ENCODE measurements around the gene SOX6. TPM values are rescaled to one million over a fixed set of nuclear protein-coding genes. Genes with fewer than 3 reads are reported as not detected.

SOX6 gene
- total RNA-seq, 1 experiment from 2014 or later, result 18.4 TPM

DNA sequence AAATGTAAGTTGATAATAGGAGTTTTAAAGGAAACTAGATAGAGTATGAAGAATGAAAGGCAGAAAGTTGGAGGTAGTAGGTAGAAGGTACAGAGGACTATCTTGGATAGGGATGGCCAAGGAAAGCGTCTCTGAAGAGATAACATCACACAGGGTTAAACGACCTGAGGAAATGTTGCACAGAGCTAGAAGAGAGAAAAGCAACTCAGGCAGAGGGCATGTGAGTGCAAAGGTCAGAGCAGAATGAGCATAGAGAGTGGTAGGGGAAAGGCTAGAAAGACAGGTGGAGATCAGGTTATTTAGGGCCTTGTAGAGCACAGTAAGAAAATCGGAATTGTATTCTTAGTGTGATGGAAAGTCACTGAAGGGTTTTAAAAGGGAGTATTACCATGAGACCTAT lies 232.0 kb downstream of the SOX6 start:
- DNase-seq, result no peak
- no TSS peak for BruUV-seq (replicated peaks)
- no peaks in the 10 kb centered on the region for H3K36me3 Mint-ChIP-seq (ENCODE audit: insufficient read depth, unreplicated experiment)
- no peaks in the 10 kb centered on the region for H3K27me3 Mint-ChIP-seq (ENCODE audit: unreplicated experiment)
- intact Hi-C loops (cut with micrococcal nuclease; ENCODE audit: unreplicated experiment), result no loop called here
- no peak overlapping the region for H3K4me3 Mint-ChIP-seq (ENCODE audit: low read depth, unreplicated experiment)
- H3K4me1 Mint-ChIP-seq (ENCODE audit: low read depth, unreplicated experiment), result peaks cover 27% of the 10 kb centered on the region
- TF ChIP-seq, protein P1, sequence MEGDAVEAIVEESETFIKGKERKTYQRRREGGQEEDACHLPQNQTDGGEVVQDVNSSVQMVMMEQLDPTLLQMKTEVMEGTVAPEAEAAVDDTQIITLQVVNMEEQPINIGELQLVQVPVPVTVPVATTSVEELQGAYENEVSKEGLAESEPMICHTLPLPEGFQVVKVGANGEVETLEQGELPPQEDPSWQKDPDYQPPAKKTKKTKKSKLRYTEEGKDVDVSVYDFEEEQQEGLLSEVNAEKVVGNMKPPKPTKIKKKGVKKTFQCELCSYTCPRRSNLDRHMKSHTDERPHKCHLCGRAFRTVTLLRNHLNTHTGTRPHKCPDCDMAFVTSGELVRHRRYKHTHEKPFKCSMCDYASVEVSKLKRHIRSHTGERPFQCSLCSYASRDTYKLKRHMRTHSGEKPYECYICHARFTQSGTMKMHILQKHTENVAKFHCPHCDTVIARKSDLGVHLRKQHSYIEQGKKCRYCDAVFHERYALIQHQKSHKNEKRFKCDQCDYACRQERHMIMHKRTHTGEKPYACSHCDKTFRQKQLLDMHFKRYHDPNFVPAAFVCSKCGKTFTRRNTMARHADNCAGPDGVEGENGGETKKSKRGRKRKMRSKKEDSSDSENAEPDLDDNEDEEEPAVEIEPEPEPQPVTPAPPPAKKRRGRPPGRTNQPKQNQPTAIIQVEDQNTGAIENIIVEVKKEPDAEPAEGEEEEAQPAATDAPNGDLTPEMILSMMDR (IDR thresholded peaks at IDR 0.05; ENCODE audit: unreplicated experiment), result no peak
- CTCF ChIA-PET, result no interaction called here
- H3K9me3 Mint-ChIP-seq (ENCODE audit: low read depth, unreplicated experiment), result peaks cover 6% of the 10 kb centered on the region
- no peak overlapping the region for H3K27ac Mint-ChIP-seq (ENCODE audit: unreplicated experiment)

DNA sequence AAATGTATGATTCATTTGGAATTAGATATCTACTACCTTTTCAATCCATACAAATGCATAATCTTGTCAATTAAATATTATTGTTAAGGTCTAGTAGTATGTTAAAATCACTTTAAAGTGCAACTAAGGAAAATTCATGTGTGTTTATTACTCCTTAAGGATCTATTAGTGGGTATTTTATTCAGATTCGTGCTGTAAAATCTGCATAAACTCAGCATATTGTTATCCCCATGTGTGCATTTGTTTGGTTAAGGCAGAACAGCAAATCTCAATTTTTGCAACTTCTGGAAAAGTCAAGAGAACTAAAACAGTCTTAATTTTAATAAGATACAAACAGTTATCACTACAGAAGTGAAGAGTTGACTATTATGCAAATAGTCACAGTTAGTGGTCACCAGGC lies 234.5 kb downstream of the SOX6 start:
- Mint-ChIP-seq H3K27ac (ENCODE audit: unreplicated experiment) (no peak overlapping the region), H3K4me3 (ENCODE audit: low read depth, unreplicated experiment) (no peak overlapping the region), H3K9me3 (ENCODE audit: low read depth, unreplicated experiment) (peaks cover 6% of the 10 kb centered on the region), H3K4me1 (ENCODE audit: low read depth, unreplicated experiment) (peaks cover 24% of the 10 kb centered on the region), H3K27me3 (ENCODE audit: unreplicated experiment) (no peaks in the 10 kb centered on the region), H3K36me3 (ENCODE audit: insufficient read depth, unreplicated experiment) (no peaks in the 10 kb centered on the region)
- CTCF ChIA-PET, result no interaction called here
- no peak for DNase-seq
- no TSS peak for BruUV-seq (replicated peaks)
- intact Hi-C loops (cut with micrococcal nuclease; ENCODE audit: unreplicated experiment), result no loop called here
- TF ChIP-seq, protein P1 (IDR thresholded peaks at IDR 0.05; ENCODE audit: unreplicated experiment), result no peak

DNA sequence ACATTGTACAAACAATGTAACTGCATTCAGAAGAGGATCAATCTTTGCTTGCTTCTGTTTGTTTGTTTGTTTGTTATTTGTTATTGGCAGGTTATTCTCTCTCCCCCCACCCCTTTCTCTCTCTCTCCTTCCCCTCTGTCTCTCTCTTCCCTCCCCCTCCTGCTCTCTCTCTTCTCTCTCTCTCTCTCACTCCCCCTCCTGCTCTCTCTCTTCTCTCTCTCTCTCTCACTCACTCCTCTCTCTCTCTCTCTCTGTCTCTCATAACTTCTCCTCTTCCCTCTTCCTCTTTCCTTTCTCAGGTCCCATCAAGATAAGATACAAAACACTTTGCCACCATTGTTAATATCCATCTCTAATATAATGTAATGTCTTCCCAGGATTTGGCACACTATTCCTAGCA lies 236.3 kb downstream of the SOX6 start:
- TF ChIP-seq, protein P1 (IDR thresholded peaks at IDR 0.05; ENCODE audit: unreplicated experiment), result no peak
- CTCF ChIA-PET, result no interaction called here
- Mint-ChIP-seq H3K27me3 (ENCODE audit: unreplicated experiment) (no peaks in the 10 kb centered on the region), H3K27ac (ENCODE audit: unreplicated experiment) (no peak overlapping the region), H3K36me3 (ENCODE audit: insufficient read depth, unreplicated experiment) (no peaks in the 10 kb centered on the region), H3K9me3 (ENCODE audit: low read depth, unreplicated experiment) (peaks cover 3% of the 10 kb centered on the region), H3K4me1 (ENCODE audit: low read depth, unreplicated experiment) (peaks cover 16% of the 10 kb centered on the region), H3K4me3 (ENCODE audit: low read depth, unreplicated experiment) (no peak overlapping the region)
- no peak for DNase-seq
- BruUV-seq (replicated peaks), result no TSS peak
- intact Hi-C loops (cut with micrococcal nuclease; ENCODE audit: unreplicated experiment), result no loop called here

DNA sequence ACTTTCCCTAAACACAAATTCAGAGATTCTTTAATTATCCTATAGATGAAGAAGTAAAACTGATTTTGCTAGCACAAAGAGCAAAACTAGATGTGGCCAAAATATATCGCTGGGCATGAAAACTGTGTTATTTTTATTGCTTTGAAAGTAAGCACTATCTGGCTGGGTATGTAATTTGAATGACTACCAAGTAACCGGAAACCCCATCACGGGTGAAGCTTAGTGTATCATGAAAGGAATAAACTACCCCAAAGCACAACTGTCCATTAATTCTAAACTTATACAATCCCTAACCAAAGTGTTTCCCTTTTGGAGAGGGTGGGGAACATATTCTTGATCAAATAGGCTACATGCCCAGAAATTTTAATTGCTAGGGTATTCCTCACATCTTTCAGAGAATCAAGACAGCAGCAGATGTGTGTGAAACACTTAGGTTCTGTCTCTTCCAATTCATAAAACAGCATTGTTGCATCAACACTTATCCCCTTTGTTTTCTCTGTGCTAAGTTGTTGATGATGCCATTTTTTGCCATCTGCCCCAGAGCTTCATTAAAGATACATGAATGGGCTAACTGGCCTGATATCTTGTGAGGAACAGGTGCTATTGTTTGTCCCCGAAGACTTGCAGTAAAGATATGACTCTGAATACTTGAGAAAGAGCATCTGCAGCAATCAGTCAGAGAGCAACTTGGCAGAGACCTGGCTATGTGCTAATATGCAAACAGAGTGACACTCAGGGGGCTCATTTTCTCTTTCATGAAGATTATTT lies 238.2 kb downstream of the SOX6 start:
- H3K4me3 Mint-ChIP-seq (ENCODE audit: low read depth, unreplicated experiment), result no peak overlapping the region
- TF ChIP-seq, protein P1 (IDR thresholded peaks at IDR 0.05; ENCODE audit: unreplicated experiment), result no peak
- DNase-seq, result no peak
- no TSS peak for BruUV-seq (replicated peaks)
- peaks cover 14% of the 10 kb centered on the region for H3K4me1 Mint-ChIP-seq (ENCODE audit: low read depth, unreplicated experiment)
- no peaks in the 10 kb centered on the region for H3K36me3 Mint-ChIP-seq (ENCODE audit: insufficient read depth, unreplicated experiment)
- H3K27ac Mint-ChIP-seq (ENCODE audit: unreplicated experiment), result no peak overlapping the region
- intact Hi-C loops (cut with micrococcal nuclease; ENCODE audit: unreplicated experiment), result no loop called here
- H3K9me3 Mint-ChIP-seq (ENCODE audit: low read depth, unreplicated experiment), result no peaks in the 10 kb centered on the region
- H3K27me3 Mint-ChIP-seq (ENCODE audit: unreplicated experiment), result no peaks in the 10 kb centered on the region
- CTCF ChIA-PET, result no interaction called here

Measured in Calu3 (cell line).